22Rv1 (cell line): Measurements from ENCODE around the gene PPFIBP2.

ENCODE experiments used
- H3K27ac ChIP-seq: fragments of 450-650 bp; 2 replicates; pipeline ENCODE4 v1.5.1; 2017
- CTCF ChIP-seq: fragments of 450-650 bp; IDR thresholded peaks from 2 replicates; pipeline ENCODE4 v1.5.1; 2017; ENCODE audit warnings: mild to moderate bottlenecking
- ZFX ChIP-seq: fragments of 450-650 bp; IDR thresholded peaks from 2 replicates; pipeline ENCODE4 v1.6.1; 2017; ENCODE audit warnings: antibody characterized with exemption, borderline replicate concordance

The PPFIBP2 gene

GRCh38 chr11:7567311-7567710 is 53.5 kb downstream of the PPFIBP2 start:
- H3K27ac ChIP-seq = no peak overlapping the region
- TF ChIP-seq CTCF (no peak), ZFX (no peak)

GRCh38 chr11:7569044-7569443 is 55.2 kb downstream of the PPFIBP2 start:
- TF ChIP-seq CTCF = no peak
- no peak for TF ChIP-seq ZFX
- H3K27ac ChIP-seq = no peak overlapping the region

- no peak for TF ChIP-seq ZFX
- TF ChIP-seq CTCF = no peak
- no peak overlapping the region for H3K27ac ChIP-seq
Observed at GRCh38 chr11:7570241-7570640, 56.4 kb downstream of the PPFIBP2 start.

GRCh38 chr11:7570938-7571521 is 57.2 kb downstream of the PPFIBP2 start:
- H3K27ac ChIP-seq = no peak overlapping the region
- TF ChIP-seq CTCF (no peak), ZFX (no peak)

- peak; percentile 92 for TF ChIP-seq CTCF
- TF ChIP-seq ZFX = no peak
- no peak overlapping the region for H3K27ac ChIP-seq
Observed at GRCh38 chr11:7571640-7572000, 57.8 kb downstream of the PPFIBP2 start.

- H3K27ac ChIP-seq = peak overlapping the region; percentile 58
- TF ChIP-seq CTCF = peak; percentile 59
- no peak for TF ChIP-seq ZFX
Observed at GRCh38 chr11:7572001-7572712, 58.4 kb downstream of the PPFIBP2 start.

GRCh38 chr11:7573193-7573557 is 59.4 kb downstream of the PPFIBP2 start:
- peak overlapping the region; percentile 58 for H3K27ac ChIP-seq
- TF ChIP-seq CTCF (no peak), ZFX (no peak)
